Esophagus muscularis mucosa (tissue), 4 donors: ENCODE measurements around the gene TPK1.

Source experiments
- EP300 ChIP-seq: sonication (generic); formaldehyde crosslinking; IDR thresholded peaks from one replicate; pipeline ENCODE4 v1.6.1; 2017; ENCODE audit warnings: antibody characterized with exemption
- POLR2A ChIP-seq: fragments of 450-650 bp; IDR thresholded peaks from one replicate; pipeline ENCODE4 v1.6.1; 2017; ENCODE audit warnings: antibody characterized with exemption, moderate library complexity, mild to moderate bottlenecking, low read depth
- POLR2AphosphoS5 ChIP-seq, 2 donors: sonication (generic); formaldehyde crosslinking; IDR thresholded peaks; one replicate each; pipeline ENCODE4 v1.6.1; 2017; ENCODE audit warnings: antibody characterized with exemption in 2 of 2
- TF ChIP-seq, protein P1 (sequence below), 3 experiments: fragments of 200-600 bp in 2 of 3; fragments of 450-650 bp in 1 of 3; sonication (generic) in 2 of 3; IDR thresholded peaks; one replicate each; pipeline ENCODE4 v1.5.1; 2017 to 2019; ENCODE audit warnings: antibody characterized with exemption in 3 of 3, mild to moderate bottlenecking in 2 of 3, moderate library complexity in 1 of 3

GRCh38 chr7:144518360-144518759, 317.5 kb downstream of the TPK1 start:
- TF ChIP-seq, protein P1, sequence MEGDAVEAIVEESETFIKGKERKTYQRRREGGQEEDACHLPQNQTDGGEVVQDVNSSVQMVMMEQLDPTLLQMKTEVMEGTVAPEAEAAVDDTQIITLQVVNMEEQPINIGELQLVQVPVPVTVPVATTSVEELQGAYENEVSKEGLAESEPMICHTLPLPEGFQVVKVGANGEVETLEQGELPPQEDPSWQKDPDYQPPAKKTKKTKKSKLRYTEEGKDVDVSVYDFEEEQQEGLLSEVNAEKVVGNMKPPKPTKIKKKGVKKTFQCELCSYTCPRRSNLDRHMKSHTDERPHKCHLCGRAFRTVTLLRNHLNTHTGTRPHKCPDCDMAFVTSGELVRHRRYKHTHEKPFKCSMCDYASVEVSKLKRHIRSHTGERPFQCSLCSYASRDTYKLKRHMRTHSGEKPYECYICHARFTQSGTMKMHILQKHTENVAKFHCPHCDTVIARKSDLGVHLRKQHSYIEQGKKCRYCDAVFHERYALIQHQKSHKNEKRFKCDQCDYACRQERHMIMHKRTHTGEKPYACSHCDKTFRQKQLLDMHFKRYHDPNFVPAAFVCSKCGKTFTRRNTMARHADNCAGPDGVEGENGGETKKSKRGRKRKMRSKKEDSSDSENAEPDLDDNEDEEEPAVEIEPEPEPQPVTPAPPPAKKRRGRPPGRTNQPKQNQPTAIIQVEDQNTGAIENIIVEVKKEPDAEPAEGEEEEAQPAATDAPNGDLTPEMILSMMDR (IDR thresholded peaks at IDR 0.05): no peak
- TF ChIP-seq POLR2AphosphoS5 (IDR thresholded peaks at IDR 0.05) (no peak), EP300 (no peak), POLR2A (no peak)
